Muscle layer of colon (tissue), 2 donors: ENCODE results near the gene GNA14.

Experiments used
- H3K27ac ChIP-seq: one replicate; pipeline ENCODE4 v1.7.0; 2013; ENCODE audit warnings: low read depth, mild to moderate bottlenecking, low read length, moderate library complexity
- H3K27me3 ChIP-seq, 2 donors: one replicate each; pipeline ENCODE4 v1.7.0; 2013; ENCODE audit warnings: low read length in 2 of 2, mild to moderate bottlenecking in 2 of 2; ENCODE audit not compliant: insufficient read depth in 2 of 2, control insufficient read depth in 1 of 2
- H3K36me3 ChIP-seq: one replicate; pipeline ENCODE4 v1.7.0; 2013; ENCODE audit warnings: mild to moderate bottlenecking, low read length; ENCODE audit not compliant: insufficient read depth
- H3K4me1 ChIP-seq: one replicate; pipeline ENCODE4 v1.7.0; 2013; ENCODE audit warnings: mild to moderate bottlenecking, low read length; ENCODE audit not compliant: insufficient read depth
- H3K4me3 ChIP-seq, 2 donors: one replicate each; pipeline ENCODE4 v1.7.0; 2013; ENCODE audit warnings: low read length in 2 of 2, low read depth in 1 of 2, mild to moderate bottlenecking in 1 of 2, moderate library complexity in 1 of 2
- H3K9ac ChIP-seq: one replicate; pipeline ENCODE4 v1.7.0; 2013; ENCODE audit warnings: low read length
- H3K9me3 ChIP-seq: one replicate; pipeline ENCODE4 v1.7.0; 2013; ENCODE audit warnings: mild to moderate bottlenecking, low read length
- donor health status: abdominal sarcoma.
- donor health status: Adenocarcinoma of cecum.

The GNA14 gene

GRCh38 chr9:77486463-77486862 lies 161.7 kb downstream of the GNA14 start:
- H3K4me1 ChIP-seq, result no peaks in the 10 kb centered on the region
- H3K9me3 ChIP-seq, result no peaks in the 10 kb centered on the region
- no peak overlapping the region for H3K27ac ChIP-seq
- no peaks in the 10 kb centered on the region for H3K36me3 ChIP-seq
- no peak overlapping the region for H3K4me3 ChIP-seq
- no peaks in the 10 kb centered on the region for H3K27me3 ChIP-seq
- no peak overlapping the region for H3K9ac ChIP-seq

- H3K9ac ChIP-seq, result no peak overlapping the region
- no peaks in the 10 kb centered on the region for H3K36me3 ChIP-seq
- H3K4me1 ChIP-seq, result no peaks in the 10 kb centered on the region
- no peaks in the 10 kb centered on the region for H3K27me3 ChIP-seq
- no peak overlapping the region for H3K27ac ChIP-seq
- no peak overlapping the region for H3K4me3 ChIP-seq
- H3K9me3 ChIP-seq, result no peaks in the 10 kb centered on the region
Measured at GRCh38 chr9:77475641-77476473, 172.3 kb downstream of the GNA14 start.

GRCh38 chr9:77474936-77475335 lies 173.2 kb downstream of the GNA14 start:
- Histone ChIP-seq H3K9ac (no peak overlapping the region), H3K4me1 (no peaks in the 10 kb centered on the region), H3K9me3 (no peaks in the 10 kb centered on the region), H3K27me3 (no peaks in the 10 kb centered on the region), H3K4me3 (no peak overlapping the region), H3K27ac (no peak overlapping the region), H3K36me3 (no peaks in the 10 kb centered on the region)

- H3K4me1 ChIP-seq, result no peaks in the 10 kb centered on the region
- H3K27me3 ChIP-seq, result no peaks in the 10 kb centered on the region
- H3K9ac ChIP-seq, result no peak overlapping the region
- H3K4me3 ChIP-seq, result no peak overlapping the region
- no peaks in the 10 kb centered on the region for H3K36me3 ChIP-seq
- no peaks in the 10 kb centered on the region for H3K9me3 ChIP-seq
- no peak overlapping the region for H3K27ac ChIP-seq
Measured at GRCh38 chr9:77472646-77473045, 175.5 kb downstream of the GNA14 start.

- Histone ChIP-seq H3K27me3 (no peaks in the 10 kb centered on the region), H3K4me1 (no peaks in the 10 kb centered on the region), H3K4me3 (no peak overlapping the region), H3K9ac (no peak overlapping the region), H3K36me3 (no peaks in the 10 kb centered on the region), H3K9me3 (no peaks in the 10 kb centered on the region), H3K27ac (no peak overlapping the region)
Measured at GRCh38 chr9:77471572-77471971, 176.6 kb downstream of the GNA14 start.

GRCh38 chr9:77469515-77470231 lies 178.4 kb downstream of the GNA14 start:
- Histone ChIP-seq H3K27ac (no peak overlapping the region), H3K36me3 (no peaks in the 10 kb centered on the region), H3K9ac (no peak overlapping the region), H3K9me3 (no peaks in the 10 kb centered on the region), H3K4me1 (no peaks in the 10 kb centered on the region), H3K27me3 (no peaks in the 10 kb centered on the region), H3K4me3 (no peak overlapping the region)

- H3K9ac ChIP-seq, result no peak overlapping the region
- H3K9me3 ChIP-seq, result no peaks in the 10 kb centered on the region
- H3K27me3 ChIP-seq, result no peaks in the 10 kb centered on the region
- no peaks in the 10 kb centered on the region for H3K36me3 ChIP-seq
- no peak overlapping the region for H3K27ac ChIP-seq
- H3K4me3 ChIP-seq, result no peak overlapping the region
- no peaks in the 10 kb centered on the region for H3K4me1 ChIP-seq
Measured at GRCh38 chr9:77464661-77465060, 183.5 kb downstream of the GNA14 start.

GRCh38 chr9:77463151-77463550 lies 185.0 kb downstream of the GNA14 start:
- Histone ChIP-seq H3K27me3 (no peaks in the 10 kb centered on the region), H3K36me3 (no peaks in the 10 kb centered on the region), H3K4me3 (no peak overlapping the region), H3K4me1 (no peaks in the 10 kb centered on the region), H3K9me3 (no peaks in the 10 kb centered on the region), H3K27ac (no peak overlapping the region), H3K9ac (no peak overlapping the region)

- no peak overlapping the region for H3K27ac ChIP-seq
- no peaks in the 10 kb centered on the region for H3K27me3 ChIP-seq
- H3K4me1 ChIP-seq, result peaks cover 7% of the 10 kb centered on the region
- no peaks in the 10 kb centered on the region for H3K9me3 ChIP-seq
- H3K9ac ChIP-seq, result no peak overlapping the region
- no peaks in the 10 kb centered on the region for H3K36me3 ChIP-seq
- no peak overlapping the region for H3K4me3 ChIP-seq
Measured at GRCh38 chr9:77462066-77462465, 186.1 kb downstream of the GNA14 start.

- Histone ChIP-seq H3K9me3 (no peaks in the 10 kb centered on the region), H3K4me3 (no peak overlapping the region), H3K36me3 (no peaks in the 10 kb centered on the region), H3K9ac (no peak overlapping the region), H3K4me1 (peaks cover 7% of the 10 kb centered on the region), H3K27me3 (no peaks in the 10 kb centered on the region), H3K27ac (no peak overlapping the region)
Measured at GRCh38 chr9:77460938-77461337, 187.2 kb downstream of the GNA14 start.

GRCh38 chr9:77457916-77458592 lies 190.1 kb downstream of the GNA14 start:
- no peak overlapping the region for H3K27ac ChIP-seq
- H3K4me3 ChIP-seq, result no peak overlapping the region
- no peaks in the 10 kb centered on the region for H3K9me3 ChIP-seq
- H3K27me3 ChIP-seq, result no peaks in the 10 kb centered on the region
- no peaks in the 10 kb centered on the region for H3K36me3 ChIP-seq
- H3K9ac ChIP-seq, result no peak overlapping the region
- H3K4me1 ChIP-seq, result peaks cover 10% of the 10 kb centered on the region
